Neural progenitor cell (in vitro differentiated cells): ENCODE measurements around the gene HBS1L. TPM values are rescaled to one million over a fixed set of nuclear protein-coding genes. Genes with fewer than 3 reads are reported as not detected.
A peak's percentile ranks its signal among the peaks of the same experiment; 100 is the strongest.

ENCODE experiments used
- DNase-seq: peaks from one replicate; pipeline ENCODE4 v3.0.0-alpha.2; 2016; ENCODE audit warnings: low spot score
- H2AFZ ChIP-seq: fragments of 200-600 bp; sonication (generic); replicated peaks from 2 replicates; pipeline ENCODE4 v1.6.1; 2016; ENCODE audit warnings: antibody characterized with exemption
- H3F3A ChIP-seq: fragments of 200-600 bp; sonication (generic); 2 replicates; pipeline ENCODE4 v1.6.1; 2016; ENCODE audit warnings: antibody characterized with exemption, low read depth
- H3K27ac ChIP-seq: fragments of 200-600 bp; sonication (generic); 2 replicates; pipeline ENCODE4 v1.5.1; 2016; ENCODE audit warnings: mild to moderate bottlenecking
- H3K27me3 ChIP-seq: fragments of 200-600 bp; sonication (generic); 2 replicates; pipeline ENCODE4 v1.6.1; 2016; ENCODE audit warnings: mild to moderate bottlenecking, moderate library complexity
- H3K36me3 ChIP-seq: fragments of 200-600 bp; sonication (generic); 2 replicates; pipeline ENCODE4 v1.5.1; 2016
- H3K4me1 ChIP-seq: fragments of 200-600 bp; sonication (generic); 2 replicates; pipeline ENCODE4 v1.6.1; 2016; ENCODE audit warnings: mixed run types
- H3K4me2 ChIP-seq: fragments of 200-600 bp; sonication (generic); 2 replicates; pipeline ENCODE4 v1.6.1; 2016
- H3K4me3 ChIP-seq: fragments of 200-600 bp; sonication (generic); 2 replicates; pipeline ENCODE4 v1.5.1; 2016
- H3K79me2 ChIP-seq: fragments of 200-600 bp; sonication (generic); 2 replicates; pipeline ENCODE4 v1.6.1; 2016; ENCODE audit warnings: low read depth
- H3K9ac ChIP-seq: fragments of 200-600 bp; sonication (generic); 2 replicates; pipeline ENCODE4 v1.6.1; 2016
- H3K9me3 ChIP-seq: fragments of 200-600 bp; sonication (generic); 2 replicates; pipeline ENCODE4 v1.5.1; 2016; ENCODE audit warnings: low read depth
- H4K20me1 ChIP-seq: fragments of 200-600 bp; sonication (generic); 2 replicates; pipeline ENCODE4 v1.6.1; 2016; ENCODE audit warnings: low read depth
- H3K27ac Mint-ChIP-seq: 3 replicates; pipeline ENCODE4 v1.8.0; 2021; ENCODE audit warnings: mixed read lengths
- H3K27me3 Mint-ChIP-seq: 2 replicates; pipeline ENCODE4 v1.8.0; 2022; ENCODE audit warnings: low read depth, mild to moderate bottlenecking, inconsistent platforms, moderate library complexity, mixed read lengths; ENCODE audit not compliant: insufficient read depth
- H3K36me3 Mint-ChIP-seq: 3 replicates; pipeline ENCODE4 v1.8.0; 2021; ENCODE audit warnings: mixed read lengths
- H3K4me1 Mint-ChIP-seq: 3 replicates; pipeline ENCODE4 v1.8.0; 2021; ENCODE audit warnings: mixed read lengths
- H3K4me3 Mint-ChIP-seq: 3 replicates; pipeline ENCODE4 v1.8.0; 2021; ENCODE audit warnings: mild to moderate bottlenecking, moderate library complexity, mixed read lengths
- H3K9me3 Mint-ChIP-seq: 3 replicates; pipeline ENCODE4 v1.8.0; 2020; ENCODE audit warnings: mixed read lengths
- CTCF ChIP-seq: fragments of 200-600 bp; sonication (generic); IDR thresholded peaks from 2 replicates; pipeline ENCODE4 v1.5.1; 2017; ENCODE audit warnings: antibody characterized with exemption, mild to moderate bottlenecking
- EZH2 ChIP-seq: fragments of 200-600 bp; sonication (generic); IDR thresholded peaks from 2 replicates; pipeline ENCODE4 v1.6.1; 2017; ENCODE audit warnings: antibody characterized with exemption, mild to moderate bottlenecking, moderate library complexity
- EZH2phosphoT487 ChIP-seq: fragments of 200-600 bp; sonication (generic); IDR thresholded peaks from 2 replicates; pipeline ENCODE4 v1.6.1; 2017; ENCODE audit warnings: antibody characterized with exemption
- total RNA-seq: library from RNA; depleted of rRNA; stranded (reverse); fragments of >200 nt; gene quantifications from 2 replicates; pipeline ENCODE4 v1.2.3, GENCODE V29; 2015; ENCODE audit warnings: low replicate concordance

The HBS1L gene
- total RNA-seq, 1 donor from 2014 or later = 215 TPM

- Histone ChIP-seq H3K79me2 (peaks cover 66% of the 10 kb centered on the region), H3K27ac (no peak overlapping the region), H3K4me3 (peak overlapping the region; percentile 85), H2AFZ (no peak overlapping the region), H3K36me3 (peaks cover 3% of the 10 kb centered on the region), H3K27me3 (no peaks in the 10 kb centered on the region), H3K9me3 (no peaks in the 10 kb centered on the region), H3K4me1 (peaks cover 10% of the 10 kb centered on the region), H3K9ac (no peak overlapping the region), H4K20me1 (peaks cover 14% of the 10 kb centered on the region), H3F3A (peaks cover 10% of the 10 kb centered on the region), H3K4me2 (peak overlapping the region; percentile 96)
- peaks cover 4% of the 10 kb centered on the region for H3K27me3 Mint-ChIP-seq
- peaks cover 12% of the 10 kb centered on the region for H3K36me3 Mint-ChIP-seq
- H3K4me3 Mint-ChIP-seq = peak overlapping the region; percentile 97
- H3K27ac Mint-ChIP-seq = peak overlapping the region; percentile 12
- H3K9me3 Mint-ChIP-seq = no peaks in the 10 kb centered on the region
- no peak for TF ChIP-seq EZH2
- no peak for TF ChIP-seq CTCF
- TF ChIP-seq EZH2phosphoT487 = no peak
- no peak for DNase-seq
- H3K4me1 Mint-ChIP-seq = peaks cover 12% of the 10 kb centered on the region
These were observed 1.7 kb downstream of the HBS1L start for GRCh38 chr6:135052939-135053338.

DNA sequence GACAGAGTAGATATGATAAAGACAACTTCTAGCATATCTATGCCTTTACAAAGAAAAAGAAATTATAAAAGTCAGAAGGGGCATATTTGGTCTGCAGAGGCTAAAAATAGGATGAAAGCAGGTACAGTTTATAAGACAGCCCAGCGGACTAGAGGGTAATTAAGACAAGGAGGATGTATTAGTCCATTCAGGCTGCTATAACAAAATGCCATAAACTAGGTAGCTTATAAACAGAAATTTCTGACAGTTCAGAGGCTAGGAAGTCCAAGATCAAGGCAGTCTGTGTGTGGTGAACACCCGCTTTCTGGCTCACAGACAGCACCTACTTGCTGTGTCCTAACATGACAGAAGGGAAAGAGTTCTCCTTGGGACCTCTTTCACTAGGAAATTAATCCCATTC, 5.7 kb downstream of the HBS1L start:
- no peaks in the 10 kb centered on the region for H3K27me3 Mint-ChIP-seq
- H3K36me3 Mint-ChIP-seq = peaks cover 13% of the 10 kb centered on the region
- H3K4me2 ChIP-seq = no peak overlapping the region
- H3K4me3 Mint-ChIP-seq = no peak overlapping the region
- H2AFZ ChIP-seq = no peak overlapping the region
- peaks cover 35% of the 10 kb centered on the region for H4K20me1 ChIP-seq
- H3K4me1 ChIP-seq = peaks cover 10% of the 10 kb centered on the region
- DNase-seq = no peak
- H3K27ac ChIP-seq = no peak overlapping the region
- H3K9ac ChIP-seq = no peak overlapping the region
- no peak overlapping the region for H3K27ac Mint-ChIP-seq
- peaks cover 100% of the 10 kb centered on the region for H3K79me2 ChIP-seq
- no peaks in the 10 kb centered on the region for H3K9me3 ChIP-seq
- no peaks in the 10 kb centered on the region for H3K9me3 Mint-ChIP-seq
- H3K4me1 Mint-ChIP-seq = peaks cover 11% of the 10 kb centered on the region
- H3K4me3 ChIP-seq = no peak overlapping the region
- peaks cover 3% of the 10 kb centered on the region for H3K36me3 ChIP-seq
- TF ChIP-seq EZH2phosphoT487 = no peak
- no peak for TF ChIP-seq EZH2
- TF ChIP-seq CTCF = no peak
- no peaks in the 10 kb centered on the region for H3K27me3 ChIP-seq
- no peaks in the 10 kb centered on the region for H3F3A ChIP-seq

DNA sequence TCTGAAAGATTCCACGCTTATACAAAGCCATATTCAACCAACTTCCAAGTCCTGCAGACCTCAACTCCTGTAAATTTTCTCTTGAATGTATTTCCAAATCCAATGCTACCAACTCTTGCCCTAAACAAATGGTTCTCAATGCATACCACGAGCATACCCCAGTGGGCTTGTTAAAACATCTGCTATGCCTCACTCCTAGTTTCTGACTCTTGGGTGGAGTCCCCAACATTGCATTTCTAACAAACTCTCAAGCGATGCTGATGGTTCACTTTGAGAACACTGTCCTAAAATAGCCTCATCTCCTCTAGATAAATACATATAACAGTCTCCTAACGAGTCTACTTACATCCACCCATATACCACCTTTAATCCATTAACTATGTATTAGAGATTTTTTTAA, 7.3 kb downstream of the HBS1L start:
- no peaks in the 10 kb centered on the region for H3K9me3 ChIP-seq
- H4K20me1 ChIP-seq = peaks cover 23% of the 10 kb centered on the region
- H3F3A ChIP-seq = no peaks in the 10 kb centered on the region
- no peak overlapping the region for H3K27ac ChIP-seq
- Mint-ChIP-seq H3K4me1 (no peaks in the 10 kb centered on the region), H3K27ac (no peak overlapping the region), H3K4me3 (no peak overlapping the region), H3K27me3 (no peaks in the 10 kb centered on the region), H3K36me3 (peaks cover 13% of the 10 kb centered on the region), H3K9me3 (no peaks in the 10 kb centered on the region)
- no peak overlapping the region for H3K4me2 ChIP-seq
- DNase-seq = no peak
- H3K36me3 ChIP-seq = peaks cover 3% of the 10 kb centered on the region
- H3K4me1 ChIP-seq = no peaks in the 10 kb centered on the region
- H3K4me3 ChIP-seq = no peak overlapping the region
- no peak overlapping the region for H2AFZ ChIP-seq
- TF ChIP-seq EZH2phosphoT487 = no peak
- no peak for TF ChIP-seq EZH2
- TF ChIP-seq CTCF = no peak
- no peak overlapping the region for H3K9ac ChIP-seq
- no peaks in the 10 kb centered on the region for H3K27me3 ChIP-seq
- peaks cover 99% of the 10 kb centered on the region for H3K79me2 ChIP-seq
